Osteoblast (primary cell): Measurements from ENCODE around the gene RAD51B. TPM values are rescaled to one million over a fixed set of nuclear protein-coding genes. Genes with fewer than 3 reads are reported as not detected.
"Not testable (repeated sequence)": the region's sequence is repeated elsewhere in the genome, so short reads cannot be mapped to it uniquely, and the experiment has no call there.

Experiments
- DNase-seq: peaks from one replicate; pipeline ENCODE4 v3.0.0; 2011; ENCODE audit warnings: low spot score, mixed read lengths; ENCODE audit not compliant: insufficient read length; ENCODE audit errors: missing footprints
- H2AFZ ChIP-seq: 2 replicates; pipeline ENCODE4 v1.6.0; 2011; ENCODE audit warnings: mild to moderate bottlenecking, low read length
- H3K27ac ChIP-seq: 2 replicates; pipeline ENCODE4 v1.5.1; 2011; ENCODE audit warnings: mild to moderate bottlenecking, low read depth, low read length, moderate library complexity
- H3K27me3 ChIP-seq: 2 replicates; pipeline ENCODE4 v1.6.0; 2012; ENCODE audit warnings: mild to moderate bottlenecking, control low read depth, inconsistent platforms, low read length, moderate library complexity; ENCODE audit not compliant: insufficient read depth
- H3K36me3 ChIP-seq: 2 replicates; pipeline ENCODE4 v1.5.1; 2011; ENCODE audit warnings: mild to moderate bottlenecking, low read length, control low read depth, moderate library complexity; ENCODE audit not compliant: insufficient read depth
- H3K4me1 ChIP-seq: 2 replicates; pipeline ENCODE4 v1.5.1; 2011; ENCODE audit warnings: mild to moderate bottlenecking, low read length, control low read depth, moderate library complexity; ENCODE audit not compliant: insufficient read depth
- H3K4me2 ChIP-seq: 2 replicates; pipeline ENCODE4 v1.6.0; 2011; ENCODE audit warnings: mild to moderate bottlenecking, low read length; ENCODE audit not compliant: insufficient read depth
- H3K4me3 ChIP-seq: fragments of 200-600 bp; sonication (generic); 3 replicates; pipeline ENCODE4 v1.5.1; 2012; ENCODE audit warnings: mild to moderate bottlenecking, low read length, inconsistent platforms; ENCODE audit not compliant: insufficient read depth
- H3K79me2 ChIP-seq: 2 replicates; pipeline ENCODE4 v1.6.0; 2012; ENCODE audit warnings: mild to moderate bottlenecking, low read length, control low read depth, inconsistent platforms; ENCODE audit not compliant: insufficient read depth
- H3K9me3 ChIP-seq: 2 replicates; pipeline ENCODE4 v1.5.1; 2011; ENCODE audit warnings: low read depth, low read length, control low read depth
- H4K20me1 ChIP-seq: 2 replicates; pipeline ENCODE4 v1.6.0; 2012; ENCODE audit warnings: mild to moderate bottlenecking, low read length, control low read depth; ENCODE audit not compliant: insufficient read depth
- CTCF ChIP-seq: IDR thresholded peaks from 2 replicates; pipeline ENCODE4 v1.5.1; 2011; ENCODE audit warnings: mild to moderate bottlenecking, low read depth, low read length, moderate library complexity; ENCODE audit errors: extremely low read depth
- total RNA-seq: library from RNA; depleted of rRNA; stranded (reverse); fragments of >200 nt; gene quantifications from 2 replicates; pipeline ENCODE4 v1.2.3, GENCODE V29; 2012

Gene RAD51B
- total RNA-seq, 1 donor, result 13.8 TPM

- Histone ChIP-seq H4K20me1 (no peaks in the 10 kb centered on the region), H3K27me3 (no peaks in the 10 kb centered on the region), H3K4me3 (no peak overlapping the region), H3K4me2 (peak overlapping the region; percentile 50), H3K4me1 (peaks cover 28% of the 10 kb centered on the region), H3K79me2 (no peaks in the 10 kb centered on the region), H3K36me3 (no peaks in the 10 kb centered on the region), H3K27ac (peak overlapping the region; percentile 23), H2AFZ (no peak overlapping the region), H3K9me3 (no peaks in the 10 kb centered on the region)
- TF ChIP-seq CTCF, result no peak
- DNase-seq, result peak; percentile 26
These were observed 362.1 kb downstream of the RAD51B start for GRCh38 chr14:68181519-68182326.

GRCh38 chr14:68182492-68182891 lies 362.9 kb downstream of the RAD51B start:
- H3K4me2 ChIP-seq, result no peak overlapping the region
- DNase-seq, result no peak
- TF ChIP-seq CTCF, result no peak

GRCh38 chr14:68186500-68187276 lies 367.1 kb downstream of the RAD51B start:
- H3K4me3 ChIP-seq, H4K20me1 ChIP-seq, H3K4me1 ChIP-seq, H2AFZ ChIP-seq, H3K27me3 ChIP-seq, H3K27ac ChIP-seq, H3K79me2 ChIP-seq, DNase-seq, H3K36me3 ChIP-seq, H3K9me3 ChIP-seq, H3K4me2 ChIP-seq: not testable (repeated sequence)

More at GRCh38 chr14:68182492-68182891, 362.9 kb downstream of the RAD51B start:
- Histone ChIP-seq H3K36me3 (no peaks in the 10 kb centered on the region), H3K79me2 (no peaks in the 10 kb centered on the region), H3K4me1 (peaks cover 28% of the 10 kb centered on the region), H3K27me3 (no peaks in the 10 kb centered on the region), H3K4me3 (no peak overlapping the region), H3K9me3 (no peaks in the 10 kb centered on the region), H3K27ac (peak overlapping the region; percentile 23), H4K20me1 (no peaks in the 10 kb centered on the region), H2AFZ (no peak overlapping the region)

- Histone ChIP-seq H3K9me3 (no peaks in the 10 kb centered on the region), H3K4me3 (no peak overlapping the region), H3K4me1 (no peaks in the 10 kb centered on the region), H4K20me1 (no peaks in the 10 kb centered on the region), H3K36me3 (no peaks in the 10 kb centered on the region), H3K27ac (no peak overlapping the region), H2AFZ (no peak overlapping the region), H3K4me2 (no peak overlapping the region), H3K79me2 (no peaks in the 10 kb centered on the region), H3K27me3 (no peaks in the 10 kb centered on the region)
- DNase-seq, result no peak
- TF ChIP-seq CTCF, result no peak
These were observed 368.6 kb downstream of the RAD51B start for GRCh38 chr14:68188174-68188573.
